ENCODE results near the gene SLC2A9.

Gene SLC2A9

DNA sequence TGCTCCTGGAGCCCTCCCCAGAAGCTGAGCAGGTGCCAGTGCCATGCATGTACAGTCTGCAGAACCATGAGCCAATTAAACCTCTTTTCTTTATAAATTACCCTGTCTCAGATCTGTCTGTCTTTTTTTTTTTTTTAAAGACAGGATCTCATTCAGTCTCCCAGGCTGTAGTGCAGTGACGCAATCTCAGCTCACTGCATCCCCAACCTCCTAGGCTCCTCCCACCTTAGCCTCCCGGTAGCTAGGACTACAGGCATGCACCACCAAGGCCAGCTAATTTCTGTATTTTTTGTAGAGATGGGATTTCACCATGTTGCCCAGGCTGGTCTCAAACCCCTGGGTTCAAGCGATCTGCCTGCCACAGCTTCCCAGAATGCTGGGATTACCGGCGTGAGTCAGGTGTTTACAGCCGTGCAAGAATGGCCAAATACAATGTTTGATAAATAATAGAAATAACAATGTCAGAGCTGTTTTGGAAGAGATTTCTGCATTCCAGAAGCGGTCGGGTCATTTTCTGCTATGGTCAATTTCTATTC, 68.8 kb downstream of the SLC2A9 start:
- no peak for DNase-seq

DNA sequence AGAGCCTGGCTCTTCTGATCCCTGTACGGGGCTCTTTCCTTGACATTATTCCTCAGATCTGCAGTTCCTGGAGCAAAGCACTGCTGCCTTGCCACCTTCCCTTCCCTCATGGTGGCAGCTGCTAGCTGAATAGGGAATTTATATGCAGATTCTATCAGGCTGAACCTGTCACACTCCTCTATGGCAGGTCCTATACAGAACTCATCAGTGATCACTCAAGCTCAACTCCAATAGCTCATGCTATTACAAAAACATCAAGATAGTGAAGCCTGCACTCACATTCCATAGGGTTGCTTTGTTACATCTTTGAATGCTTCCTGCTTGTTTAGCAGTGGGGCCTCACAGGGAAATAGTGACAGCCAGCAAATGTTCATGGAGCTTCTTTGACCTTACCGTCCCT, 71.7 kb downstream of the SLC2A9 start:
- DNase-seq, result no peak

DNA sequence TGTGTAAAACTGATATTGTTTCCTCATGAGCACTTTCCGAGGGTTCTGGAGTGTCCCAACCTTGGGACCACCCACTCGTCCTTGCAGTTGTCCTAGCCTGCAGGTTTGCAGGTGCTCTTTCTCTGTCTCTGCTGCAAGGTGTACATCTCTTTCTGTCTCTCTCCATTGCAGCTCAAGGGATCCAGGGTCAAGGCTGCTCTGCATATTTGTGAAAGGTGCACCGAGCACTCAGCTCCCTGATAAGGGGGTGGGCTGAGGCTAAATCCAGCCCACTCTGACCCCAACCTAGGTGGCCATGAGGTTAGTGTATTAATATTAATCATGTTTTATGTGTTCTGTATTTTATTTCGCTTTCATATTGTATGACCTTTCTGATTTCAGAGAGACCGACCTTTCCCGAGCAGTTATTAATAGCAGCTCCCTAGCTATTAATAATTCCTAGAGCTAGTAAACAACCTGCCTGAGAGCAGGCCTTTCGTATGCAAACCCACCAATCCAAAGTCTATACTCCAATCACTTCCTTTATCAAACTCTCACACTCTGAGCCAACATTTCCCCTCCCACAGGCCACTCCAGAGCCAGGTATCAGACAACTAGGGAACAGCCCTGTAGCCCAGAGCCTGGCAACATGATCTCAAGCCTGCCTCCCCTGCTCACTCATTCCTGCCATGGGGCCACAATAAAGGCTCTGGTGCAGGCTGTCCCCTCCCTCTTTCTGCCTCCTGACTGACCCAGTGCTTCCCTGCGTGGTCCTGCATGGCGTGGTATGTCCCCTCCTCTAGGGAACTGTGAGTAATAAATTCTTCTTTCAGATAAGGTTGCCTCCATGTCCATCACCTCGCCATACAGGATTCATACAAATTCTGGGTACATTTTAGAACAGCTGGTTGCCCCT, 73.9 kb downstream of the SLC2A9 start:
- DNase-seq, result no peak

DNA sequence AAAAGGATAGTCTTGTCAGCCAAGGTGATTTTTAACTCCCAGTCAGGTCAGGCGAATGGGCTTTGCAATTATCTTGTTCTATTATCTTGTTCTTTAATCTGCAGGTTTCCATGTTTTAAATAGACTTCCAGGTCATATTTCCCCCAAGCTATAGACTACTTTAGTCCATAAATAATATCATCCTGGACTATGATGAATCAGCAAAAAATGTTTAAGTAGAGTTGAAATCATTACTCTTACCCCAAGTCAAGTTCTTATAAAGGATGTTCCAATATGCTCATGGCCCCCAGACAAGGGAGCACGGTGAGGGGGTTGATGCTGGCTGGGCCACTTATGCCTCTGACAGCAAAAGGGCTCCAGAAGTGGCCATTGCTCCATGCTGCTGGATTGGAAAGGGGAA, 75.1 kb downstream of the SLC2A9 start:
- no peak for DNase-seq

DNA sequence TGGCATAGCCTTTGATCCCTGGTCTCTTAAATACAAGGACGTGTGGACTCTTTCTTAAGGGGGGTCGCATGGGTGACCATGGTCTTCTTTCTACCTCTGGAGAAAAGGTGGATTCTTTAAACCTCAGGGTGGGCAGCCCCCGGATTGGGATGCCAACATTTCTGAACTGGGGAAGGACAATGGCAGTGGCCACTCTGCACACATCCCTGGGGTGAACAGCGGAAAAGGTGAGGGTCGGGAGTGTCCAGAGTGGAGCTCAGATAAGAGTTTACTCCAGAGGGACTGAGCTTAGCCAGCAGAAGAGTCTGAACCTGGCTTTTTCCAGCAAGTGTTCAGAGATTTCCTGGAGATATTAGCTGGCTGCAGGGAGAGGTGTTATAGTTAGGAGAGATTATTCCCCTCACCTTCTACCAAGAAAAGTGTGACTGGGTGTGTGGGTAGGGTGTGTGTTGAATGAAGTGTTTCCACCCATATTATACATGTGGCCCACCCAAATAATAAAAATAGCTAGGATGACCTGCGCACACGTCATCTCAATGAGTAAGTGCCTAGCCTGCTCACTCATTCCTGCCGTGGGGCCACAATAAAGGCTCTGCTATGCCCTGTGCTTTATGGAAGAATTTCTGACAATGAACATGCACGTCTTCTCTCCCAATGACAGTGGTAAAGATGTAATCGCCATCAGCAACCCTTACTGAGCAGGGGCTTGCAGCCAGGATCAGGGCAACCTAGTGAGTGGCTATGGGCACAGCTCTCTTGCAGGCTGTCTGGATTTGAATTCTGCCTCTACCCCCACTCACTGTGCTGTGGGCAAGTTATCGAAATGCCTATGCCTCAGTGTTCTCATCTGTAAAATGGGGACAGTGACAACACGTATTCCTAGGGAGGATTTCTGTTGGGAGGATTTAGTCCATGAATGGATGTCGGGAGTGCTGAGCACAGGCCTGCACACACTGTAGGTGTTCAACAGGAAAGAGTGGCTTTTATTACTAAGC, 76.6 kb downstream of the SLC2A9 start:
- no peak for DNase-seq

DNA sequence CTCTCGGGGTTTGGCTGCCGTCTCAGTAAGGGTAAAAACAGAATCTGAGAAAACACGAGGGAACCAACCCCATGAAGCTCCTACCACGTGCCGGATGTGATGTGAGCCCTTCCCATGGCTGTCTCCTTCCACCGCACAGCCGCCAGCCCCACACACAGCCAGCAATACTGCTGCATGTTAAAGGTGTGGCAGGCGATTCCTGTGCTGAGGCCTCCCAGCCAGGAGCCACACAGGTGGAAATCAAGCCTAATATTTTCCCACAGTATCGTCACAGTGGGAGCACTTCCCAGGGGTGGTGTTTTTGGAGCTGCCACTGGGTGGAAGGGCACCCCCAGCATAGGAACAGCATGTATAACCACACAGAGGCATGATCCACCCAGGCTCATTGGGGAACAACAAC, 77.5 kb downstream of the SLC2A9 start:
- DNase-seq, result no peak

DNA sequence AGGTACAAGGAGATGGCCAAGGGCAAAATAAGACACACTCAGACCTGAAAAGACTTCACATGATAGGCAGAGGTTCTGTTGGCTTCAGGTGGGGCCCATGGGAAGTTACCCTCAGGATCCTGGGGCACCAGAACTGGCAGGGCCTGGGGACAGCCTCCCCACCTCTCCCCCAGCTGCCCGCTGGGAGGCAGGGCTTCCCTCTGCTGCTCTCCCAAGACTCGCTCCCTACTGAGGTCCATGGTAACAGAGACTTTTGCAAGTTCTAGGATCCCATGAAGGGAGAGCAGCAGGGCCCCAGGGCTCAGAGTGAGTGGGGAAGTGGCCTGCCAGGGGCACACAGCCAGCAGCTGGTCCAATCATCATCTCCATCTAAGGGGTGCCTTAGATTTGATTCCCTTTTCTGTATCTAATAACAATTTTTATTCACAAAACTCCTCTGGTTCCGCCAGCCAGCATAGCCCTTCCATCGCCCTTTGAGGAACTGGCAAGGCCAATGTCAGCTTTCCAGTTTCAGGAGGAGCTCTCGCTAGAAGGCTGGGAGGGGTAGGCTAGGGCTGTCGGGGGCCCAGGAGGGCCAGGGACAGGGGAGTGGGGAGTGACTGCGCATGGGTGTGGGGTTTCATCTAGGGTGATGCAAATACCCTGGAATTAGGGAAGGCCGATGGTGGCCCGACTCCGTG, 78.2 kb downstream of the SLC2A9 start:
- no peak for DNase-seq

DNA sequence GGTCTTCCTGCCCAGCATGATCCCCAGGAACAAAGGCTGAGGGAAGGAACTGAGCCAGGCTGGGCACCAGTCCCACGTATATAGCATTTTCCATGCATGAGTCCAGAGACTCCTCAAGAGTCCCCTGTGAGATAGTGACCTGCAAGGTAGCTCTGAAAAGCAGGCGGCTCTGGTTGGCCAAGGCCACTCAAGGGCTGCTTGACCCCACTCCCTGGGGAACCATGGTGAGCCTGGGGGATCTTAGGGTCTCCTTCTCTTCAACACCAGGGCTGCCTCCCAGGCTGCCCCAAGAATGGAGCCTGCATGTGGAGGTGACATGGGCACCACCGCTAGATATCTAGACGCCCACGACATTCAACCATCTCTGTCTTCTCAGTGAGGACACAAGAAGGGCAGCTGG, 79.2 kb downstream of the SLC2A9 start:
- DNase-seq, result no peak

DNA sequence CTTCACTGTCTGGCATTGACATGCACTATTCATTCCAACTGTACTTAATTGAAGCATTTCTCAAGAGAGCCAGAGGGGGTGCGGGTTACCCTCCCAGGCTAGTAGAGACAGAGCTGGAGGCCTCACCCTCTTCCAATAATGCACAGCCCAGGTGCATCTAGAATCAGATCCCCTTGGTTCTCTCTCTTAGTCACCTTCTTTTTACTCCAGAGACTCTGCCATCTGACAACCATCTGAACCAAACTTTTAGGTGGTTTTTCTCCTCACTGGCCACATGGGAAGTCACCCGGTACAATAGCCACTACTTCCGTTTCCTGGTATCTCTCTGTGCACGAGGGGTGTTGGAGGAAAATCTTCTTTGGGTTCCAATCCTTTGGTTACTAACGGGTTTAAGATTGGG, 81.3 kb downstream of the SLC2A9 start:
- no peak for DNase-seq

DNA sequence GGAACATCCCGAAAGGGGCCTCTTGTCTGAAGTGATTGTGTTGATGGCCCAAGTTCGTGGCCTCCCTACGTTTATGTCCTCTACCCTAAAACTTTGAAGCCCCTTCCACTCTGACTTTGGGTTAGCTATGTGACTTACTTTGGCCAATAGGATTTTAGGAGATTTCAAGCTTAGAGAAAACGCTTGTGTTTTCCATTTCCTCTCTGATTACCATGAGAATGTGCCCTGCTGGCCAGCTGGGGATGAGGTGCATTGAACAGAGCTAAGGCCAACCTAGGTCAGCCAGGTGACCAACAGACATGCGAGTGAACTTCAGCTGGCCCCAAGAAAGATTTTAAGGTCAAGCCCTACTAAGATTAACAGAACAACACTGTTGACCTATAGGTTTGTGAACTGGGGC, 82.4 kb downstream of the SLC2A9 start:
- no peak for DNase-seq

DNA sequence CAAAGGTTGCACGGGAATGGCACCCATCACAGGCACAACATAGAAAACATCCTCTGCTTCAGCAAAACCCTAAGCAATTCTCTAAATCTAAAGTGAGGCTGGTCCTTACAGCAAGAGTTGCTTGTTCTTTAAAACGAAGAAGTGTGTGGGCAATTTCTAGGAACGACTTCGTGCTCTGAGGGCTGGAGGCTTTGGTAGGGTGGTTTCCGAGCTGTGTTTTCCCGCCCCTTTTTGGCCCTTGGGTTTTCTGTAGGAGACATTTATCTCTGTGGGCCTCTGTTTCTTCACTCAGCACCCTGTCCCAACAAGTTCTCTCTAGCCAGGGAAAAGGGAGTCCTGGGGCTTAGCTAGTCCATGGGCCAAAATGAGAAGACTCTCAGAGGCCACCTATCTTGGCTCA, 84.2 kb downstream of the SLC2A9 start:
- DNase-seq, result no peak

DNA sequence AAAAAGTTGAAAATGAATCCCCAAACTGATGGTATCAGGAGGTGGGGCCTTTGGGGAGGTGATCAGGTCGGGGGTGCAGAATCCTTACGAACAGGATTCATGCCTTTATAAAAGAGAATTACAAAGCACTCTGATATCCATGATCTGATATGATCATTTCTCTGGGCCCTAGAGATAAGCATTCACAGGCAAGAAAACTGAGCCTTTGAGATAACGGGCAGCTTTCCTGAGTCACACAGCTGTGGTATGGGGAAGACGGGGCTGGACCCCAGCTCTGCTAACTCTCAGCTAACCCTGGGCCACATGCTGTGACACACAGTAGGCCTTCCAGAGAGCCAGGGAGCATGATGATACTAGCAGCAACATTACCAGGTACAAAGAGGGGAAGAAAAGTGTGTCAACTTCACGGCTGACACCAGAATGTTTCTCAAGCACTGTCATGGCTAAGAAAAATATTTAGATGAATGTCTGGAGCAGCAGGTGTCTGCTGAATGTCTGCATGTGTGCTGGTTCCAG, 85.1 kb downstream of the SLC2A9 start:
- no peak for DNase-seq

DNA sequence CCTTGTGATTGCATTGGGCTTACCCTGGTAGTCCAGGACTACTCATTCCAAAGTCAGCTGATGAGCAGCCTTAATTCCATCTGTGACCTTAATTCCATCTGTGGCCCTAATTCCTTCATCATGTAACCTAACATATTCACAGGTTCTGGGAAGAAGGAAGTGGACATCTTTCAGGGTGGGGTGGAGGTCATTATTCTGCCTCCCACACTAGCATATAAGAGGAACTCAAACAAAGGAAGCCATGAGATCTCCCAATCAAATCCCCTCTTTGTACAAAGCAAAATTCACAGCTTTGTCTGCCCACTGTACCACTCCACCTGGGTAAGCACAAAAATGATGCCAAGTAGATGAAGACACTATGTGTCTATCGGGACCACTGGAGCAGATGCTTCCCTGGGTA, 87.3 kb downstream of the SLC2A9 start:
- DNase-seq, result no peak

DNA sequence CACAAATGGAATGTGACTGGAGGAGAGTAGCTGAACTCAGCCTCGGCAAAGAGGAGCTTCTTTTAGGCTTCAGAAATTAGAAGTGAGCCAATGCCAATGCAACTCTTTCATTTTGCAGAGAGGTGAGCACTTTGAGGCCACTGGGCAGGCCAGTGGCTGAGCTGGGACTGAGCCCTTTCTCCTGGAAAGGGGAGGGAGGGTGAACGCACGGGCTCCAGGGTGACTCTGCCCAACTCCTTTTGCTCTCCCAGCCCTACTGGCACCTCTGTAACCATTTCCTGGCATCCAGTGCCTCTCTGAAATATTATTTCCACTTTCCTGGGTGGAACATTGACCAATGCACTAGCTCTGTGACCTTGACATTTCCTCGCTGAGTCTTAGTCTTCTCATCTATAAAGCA, 88.1 kb downstream of the SLC2A9 start:
- DNase-seq, result no peak

DNA sequence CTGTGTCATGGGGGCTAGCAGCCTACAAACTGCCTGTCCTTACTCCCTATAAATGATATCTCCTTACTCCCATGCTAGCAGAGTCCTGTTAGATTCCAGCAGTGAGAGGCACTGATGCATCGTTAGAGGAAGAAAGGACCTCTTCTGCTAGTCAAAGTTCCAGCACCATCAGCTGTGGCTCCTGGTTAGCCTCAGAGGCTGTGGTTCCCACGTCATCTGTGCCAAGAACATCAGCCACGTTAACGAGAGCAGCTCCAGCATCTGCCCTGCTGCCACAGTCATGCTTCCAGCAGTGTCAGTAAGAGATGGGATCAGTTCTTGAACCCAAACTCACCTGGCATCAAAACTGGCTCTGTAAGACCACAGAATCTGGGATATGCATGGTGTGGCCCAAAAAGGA, 88.5 kb downstream of the SLC2A9 start:
- DNase-seq, result no peak

DNA sequence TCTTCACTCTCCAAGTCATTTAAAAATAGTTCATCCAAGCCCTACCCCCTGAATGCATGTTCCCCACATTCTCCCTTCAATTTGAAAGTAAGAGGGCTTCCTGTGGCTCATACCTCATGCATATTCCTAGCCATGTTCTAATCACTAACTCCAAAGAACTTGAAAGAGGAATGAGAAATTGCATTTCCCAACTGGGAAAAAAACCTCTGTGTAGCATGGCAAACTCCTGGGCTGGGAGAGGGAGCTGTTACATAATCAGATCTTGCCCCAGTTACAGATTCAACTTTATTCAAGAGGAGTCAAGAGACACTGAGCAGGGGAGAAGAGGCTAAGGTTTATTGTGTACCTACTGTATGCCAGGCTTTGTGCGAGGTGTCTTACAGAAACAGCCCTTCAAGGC, 90.2 kb downstream of the SLC2A9 start:
- no peak for DNase-seq

DNA sequence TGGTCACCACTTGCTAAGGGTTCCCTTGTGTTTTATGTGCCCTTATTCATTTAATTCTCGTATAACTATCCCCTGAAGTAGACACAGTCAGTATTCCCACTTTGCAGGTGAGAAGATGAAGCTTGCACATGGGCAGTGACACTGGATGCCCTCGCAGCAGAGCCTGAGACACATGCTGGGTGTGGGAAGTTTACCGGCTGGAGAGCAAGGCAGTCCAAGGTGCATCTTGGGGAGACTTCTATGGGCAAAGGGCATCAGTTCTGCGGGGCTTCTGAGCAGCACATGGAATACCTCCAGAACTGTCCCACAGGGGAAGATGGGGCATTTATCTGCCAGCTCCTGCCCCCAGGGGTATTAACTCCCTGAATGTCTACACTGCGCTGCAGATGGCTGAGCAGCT, 92.2 kb downstream of the SLC2A9 start:
- no peak for DNase-seq

DNA sequence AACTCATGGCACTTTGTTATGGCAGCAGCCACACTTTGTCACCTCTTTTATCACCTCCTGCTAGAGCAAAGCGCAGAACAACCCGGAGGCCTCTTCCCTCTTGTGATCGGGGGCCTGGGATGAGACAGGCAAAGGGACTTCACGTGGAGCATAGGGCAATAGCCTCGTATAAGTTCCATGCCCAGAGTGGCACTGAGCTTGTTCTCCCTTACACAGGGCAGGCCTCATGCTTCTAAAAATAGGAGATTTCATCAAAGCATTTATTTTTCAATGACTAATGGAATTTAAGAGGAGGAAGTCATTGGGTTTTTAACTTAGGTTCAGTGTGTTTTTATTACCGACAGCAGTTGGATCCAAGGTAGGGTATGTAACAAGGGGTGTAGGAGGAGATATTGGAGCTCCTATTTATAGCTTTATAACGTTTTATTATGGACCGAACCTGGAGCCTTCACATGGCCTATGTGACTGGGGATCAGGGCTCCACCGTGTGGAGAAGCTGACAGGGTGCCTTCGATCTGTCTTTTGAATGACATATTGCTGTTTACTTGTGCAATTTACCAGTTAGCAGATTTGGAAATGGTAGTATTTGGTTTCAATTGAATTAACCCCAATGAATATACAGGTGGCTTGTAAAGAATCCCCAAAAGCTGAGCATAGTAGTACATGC, 93.8 kb downstream of the SLC2A9 start:
- DNase-seq, result no peak

DNA sequence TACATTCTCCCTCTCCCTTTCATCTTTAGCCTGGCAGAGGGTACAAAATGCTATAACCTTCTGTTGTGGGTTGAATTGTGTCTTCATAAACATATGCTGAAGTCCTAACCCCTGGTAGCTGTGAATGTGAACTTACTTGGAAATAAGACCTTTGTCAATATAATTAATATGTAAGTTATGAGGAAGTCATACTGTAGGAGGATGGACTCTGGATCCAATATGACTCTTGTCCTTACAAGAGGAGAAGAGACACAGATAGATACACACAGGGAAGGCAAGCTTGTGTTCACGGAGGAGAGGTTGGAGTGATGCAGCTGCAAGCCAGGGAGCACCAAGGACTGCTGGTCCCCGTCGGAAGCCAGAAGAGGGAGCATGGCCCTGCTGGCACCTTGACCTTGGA, 94.7 kb downstream of the SLC2A9 start:
- DNase-seq, result no peak

DNA sequence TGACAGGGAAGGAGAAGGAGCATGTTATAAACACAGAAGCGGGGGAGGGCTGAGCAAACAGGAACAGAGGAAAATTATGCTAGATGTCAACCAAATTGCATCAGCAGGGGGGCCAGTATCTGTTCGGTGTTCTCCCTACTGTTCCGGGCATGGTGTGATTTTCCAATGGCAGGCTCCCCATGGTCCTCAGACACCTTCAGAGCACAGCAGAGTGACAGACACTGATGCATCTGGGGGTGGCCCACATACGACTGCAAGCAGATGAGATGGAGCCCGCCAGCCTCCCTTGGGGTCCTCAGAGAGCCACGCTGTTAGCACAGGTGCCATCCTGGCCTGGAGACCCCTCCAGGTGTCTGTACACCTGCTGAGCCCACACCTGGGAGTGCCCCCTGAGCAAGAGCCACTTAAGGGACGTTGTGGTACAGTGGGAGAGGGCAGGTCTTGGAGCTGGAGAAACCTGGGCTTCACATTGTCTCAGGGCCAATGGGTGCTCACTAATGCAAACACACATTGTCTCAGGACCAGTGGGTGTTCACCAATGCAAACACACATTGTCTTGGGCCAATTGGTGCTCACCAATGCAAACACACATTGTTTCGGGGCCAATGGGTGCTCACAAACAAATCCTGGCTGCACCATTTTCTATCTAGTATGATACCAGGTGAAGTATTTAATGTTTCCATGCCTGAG, 95.4 kb downstream of the SLC2A9 start:
- no peak for DNase-seq

DNA sequence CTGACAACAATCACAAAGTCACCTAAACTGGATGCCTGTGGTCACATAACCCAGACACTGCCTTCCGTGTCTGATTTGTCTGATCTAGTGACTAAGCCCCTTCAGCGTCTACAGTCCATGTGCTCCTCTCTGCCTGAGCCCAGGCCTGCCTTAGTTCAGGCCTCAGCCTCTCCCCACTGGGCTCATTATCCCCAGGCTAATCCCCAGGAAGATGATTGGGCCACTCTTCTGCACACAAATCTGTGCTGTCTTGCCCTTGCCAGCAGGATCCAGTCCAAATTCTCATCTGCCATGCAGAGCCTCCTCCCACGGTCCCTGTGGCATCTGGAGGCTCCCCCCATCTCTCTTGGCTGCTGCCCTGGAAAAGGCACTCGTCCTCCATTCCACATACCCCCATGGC, 96.5 kb downstream of the SLC2A9 start:
- DNase-seq, result no peak
